ENCODE results near the gene ACTR1B.
"Not testable (repeated sequence)": the region's sequence is repeated elsewhere in the genome, so short reads cannot be mapped to it uniquely, and the experiment has no call there.

Gene ACTR1B

DNA sequence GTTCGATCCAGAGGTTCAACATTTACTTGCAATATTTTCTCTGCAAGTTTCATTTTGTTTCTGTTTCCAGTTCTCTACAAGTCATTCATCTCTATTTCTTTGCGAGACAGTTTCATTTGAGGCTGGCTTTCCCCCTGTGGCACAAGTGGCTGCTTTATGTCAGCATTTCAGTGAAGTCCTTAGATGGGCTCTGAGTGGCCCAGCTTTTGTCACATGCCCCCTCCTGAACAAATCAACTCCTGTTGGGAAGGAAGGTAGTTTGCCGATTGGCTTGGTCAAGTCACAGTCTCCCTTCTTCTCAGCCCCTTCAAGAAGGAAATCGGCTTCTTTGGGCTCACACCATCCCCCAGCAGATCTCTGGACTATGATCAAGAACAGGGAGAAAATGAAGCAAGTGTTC is 55.1 kb downstream of the ACTR1B start:
- DNase-seq = not testable (repeated sequence)

Data from NCI-H1092 treated with DMSO at 0.1 percent for 48 hours (cell line).